Measurements from ENCODE around the gene KIAA1671. TPM values are rescaled to one million over a fixed set of nuclear protein-coding genes. Genes with fewer than 3 reads are reported as not detected.

KIAA1671 gene
- polyA plus RNA-seq, 1 donor from 2014 or later, result 3.0 TPM

GRCh38 chr22:25213221-25213620 lies 260.7 kb downstream of the KIAA1671 start:
- Histone ChIP-seq H3K79me2 (replicated peaks; ENCODE audit: insufficient read depth, low read length) (no peaks in the 10 kb centered on the region), H3K36me3 (ENCODE audit: insufficient read depth, low read length) (no peaks in the 10 kb centered on the region), H3K9me3 (ENCODE audit: low read length) (no peaks in the 10 kb centered on the region), H4K20me1 (ENCODE audit: insufficient read depth) (no peaks in the 10 kb centered on the region), H3K4me2 (ENCODE audit: low read length) (no peak overlapping the region), H3K4me3 (ENCODE audit: low read length) (no peak overlapping the region), H3K9me2 (ENCODE audit: insufficient read depth, low read length) (no peaks in the 10 kb centered on the region), H2AFZ (ENCODE audit: low read depth, low read length) (no peak overlapping the region), H3K27ac (ENCODE audit: low read length) (no peak overlapping the region), H3K27me3 (ENCODE audit: insufficient read depth, low read depth, low read length) (no peaks in the 10 kb centered on the region), H3K9ac (ENCODE audit: low read length) (no peak overlapping the region), H3F3A (ENCODE audit: insufficient read depth, low read length, poor library complexity, severe bottlenecking) (no peaks in the 10 kb centered on the region)
- TF ChIP-seq CTCF (IDR thresholded peaks at IDR 0.05; ENCODE audit: poor library complexity, severe bottlenecking) (no peak), EP300 (conservative IDR thresholded peaks at IDR 0.05; ENCODE audit: poor library complexity, severe bottlenecking) (no peak), SMC3 (conservative IDR thresholded peaks at IDR 0.05; ENCODE audit: poor library complexity) (no peak), MXI1 (conservative IDR thresholded peaks at IDR 0.05; ENCODE audit: poor library complexity, severe bottlenecking) (no peak), TAF1 (IDR thresholded peaks at IDR 0.05; ENCODE audit: low read depth) (no peak), EZH2 (IDR thresholded peaks at IDR 0.05; ENCODE audit: borderline replicate concordance, insufficient read depth, low read length, poor library complexity, severe bottlenecking) (no peak), RAD21 (conservative IDR thresholded peaks at IDR 0.05) (no peak)

DNA sequence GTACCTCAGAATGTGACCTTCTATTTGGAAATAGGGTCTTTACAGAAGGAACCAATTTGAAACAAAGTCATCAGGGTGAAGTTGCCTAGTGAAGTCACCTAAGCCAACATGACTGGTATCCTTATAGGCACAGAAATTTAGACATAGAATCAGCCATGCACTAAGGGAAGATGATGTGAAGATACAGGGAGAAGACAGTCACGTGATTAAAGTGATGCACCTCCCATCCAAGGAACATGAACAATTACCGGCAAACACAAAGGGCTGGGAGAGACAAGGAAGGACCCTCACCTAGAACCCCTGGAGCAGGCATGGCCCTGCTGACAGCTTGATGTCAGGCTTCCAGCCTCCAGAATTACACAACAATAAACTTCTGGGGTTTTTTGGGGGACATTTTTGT lies 263.7 kb downstream of the KIAA1671 start:
- Histone ChIP-seq H3K27ac (ENCODE audit: low read length) (no peak overlapping the region), H3K9ac (ENCODE audit: low read length) (no peak overlapping the region), H3K79me2 (replicated peaks; ENCODE audit: insufficient read depth, low read length) (no peaks in the 10 kb centered on the region), H3K9me2 (ENCODE audit: insufficient read depth, low read length) (no peaks in the 10 kb centered on the region), H3K9me3 (ENCODE audit: low read length) (no peaks in the 10 kb centered on the region), H3F3A (ENCODE audit: insufficient read depth, low read length, poor library complexity, severe bottlenecking) (no peaks in the 10 kb centered on the region), H3K4me3 (ENCODE audit: low read length) (no peak overlapping the region), H3K27me3 (ENCODE audit: insufficient read depth, low read depth, low read length) (no peaks in the 10 kb centered on the region), H2AFZ (ENCODE audit: low read depth, low read length) (no peak overlapping the region), H4K20me1 (ENCODE audit: insufficient read depth) (no peaks in the 10 kb centered on the region), H3K4me2 (ENCODE audit: low read length) (no peak overlapping the region), H3K36me3 (ENCODE audit: insufficient read depth, low read length) (no peaks in the 10 kb centered on the region)
- TF ChIP-seq TAF1 (IDR thresholded peaks at IDR 0.05; ENCODE audit: low read depth), result no peak
- no peak for TF ChIP-seq RAD21 (conservative IDR thresholded peaks at IDR 0.05)
- TF ChIP-seq SMC3 (conservative IDR thresholded peaks at IDR 0.05; ENCODE audit: poor library complexity), result no peak
- TF ChIP-seq, protein P1, sequence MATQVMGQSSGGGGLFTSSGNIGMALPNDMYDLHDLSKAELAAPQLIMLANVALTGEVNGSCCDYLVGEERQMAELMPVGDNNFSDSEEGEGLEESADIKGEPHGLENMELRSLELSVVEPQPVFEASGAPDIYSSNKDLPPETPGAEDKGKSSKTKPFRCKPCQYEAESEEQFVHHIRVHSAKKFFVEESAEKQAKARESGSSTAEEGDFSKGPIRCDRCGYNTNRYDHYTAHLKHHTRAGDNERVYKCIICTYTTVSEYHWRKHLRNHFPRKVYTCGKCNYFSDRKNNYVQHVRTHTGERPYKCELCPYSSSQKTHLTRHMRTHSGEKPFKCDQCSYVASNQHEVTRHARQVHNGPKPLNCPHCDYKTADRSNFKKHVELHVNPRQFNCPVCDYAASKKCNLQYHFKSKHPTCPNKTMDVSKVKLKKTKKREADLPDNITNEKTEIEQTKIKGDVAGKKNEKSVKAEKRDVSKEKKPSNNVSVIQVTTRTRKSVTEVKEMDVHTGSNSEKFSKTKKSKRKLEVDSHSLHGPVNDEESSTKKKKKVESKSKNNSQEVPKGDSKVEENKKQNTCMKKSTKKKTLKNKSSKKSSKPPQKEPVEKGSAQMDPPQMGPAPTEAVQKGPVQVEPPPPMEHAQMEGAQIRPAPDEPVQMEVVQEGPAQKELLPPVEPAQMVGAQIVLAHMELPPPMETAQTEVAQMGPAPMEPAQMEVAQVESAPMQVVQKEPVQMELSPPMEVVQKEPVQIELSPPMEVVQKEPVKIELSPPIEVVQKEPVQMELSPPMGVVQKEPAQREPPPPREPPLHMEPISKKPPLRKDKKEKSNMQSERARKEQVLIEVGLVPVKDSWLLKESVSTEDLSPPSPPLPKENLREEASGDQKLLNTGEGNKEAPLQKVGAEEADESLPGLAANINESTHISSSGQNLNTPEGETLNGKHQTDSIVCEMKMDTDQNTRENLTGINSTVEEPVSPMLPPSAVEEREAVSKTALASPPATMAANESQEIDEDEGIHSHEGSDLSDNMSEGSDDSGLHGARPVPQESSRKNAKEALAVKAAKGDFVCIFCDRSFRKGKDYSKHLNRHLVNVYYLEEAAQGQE (IDR thresholded peaks at IDR 0.05; ENCODE audit: borderline replicate concordance), result no peak
- TF ChIP-seq CTCF (IDR thresholded peaks at IDR 0.05; ENCODE audit: poor library complexity, severe bottlenecking), result no peak
- no peak for TF ChIP-seq EZH2 (IDR thresholded peaks at IDR 0.05; ENCODE audit: borderline replicate concordance, insufficient read depth, low read length, poor library complexity, severe bottlenecking)
- TF ChIP-seq POLR2AphosphoS5 (IDR thresholded peaks at IDR 0.05), result no peak
- no peak for TF ChIP-seq MXI1 (conservative IDR thresholded peaks at IDR 0.05; ENCODE audit: poor library complexity, severe bottlenecking)
- no peak for TF ChIP-seq EP300 (conservative IDR thresholded peaks at IDR 0.05; ENCODE audit: poor library complexity, severe bottlenecking)
